ENCODE measurements around the gene NLGN1.

DNA sequence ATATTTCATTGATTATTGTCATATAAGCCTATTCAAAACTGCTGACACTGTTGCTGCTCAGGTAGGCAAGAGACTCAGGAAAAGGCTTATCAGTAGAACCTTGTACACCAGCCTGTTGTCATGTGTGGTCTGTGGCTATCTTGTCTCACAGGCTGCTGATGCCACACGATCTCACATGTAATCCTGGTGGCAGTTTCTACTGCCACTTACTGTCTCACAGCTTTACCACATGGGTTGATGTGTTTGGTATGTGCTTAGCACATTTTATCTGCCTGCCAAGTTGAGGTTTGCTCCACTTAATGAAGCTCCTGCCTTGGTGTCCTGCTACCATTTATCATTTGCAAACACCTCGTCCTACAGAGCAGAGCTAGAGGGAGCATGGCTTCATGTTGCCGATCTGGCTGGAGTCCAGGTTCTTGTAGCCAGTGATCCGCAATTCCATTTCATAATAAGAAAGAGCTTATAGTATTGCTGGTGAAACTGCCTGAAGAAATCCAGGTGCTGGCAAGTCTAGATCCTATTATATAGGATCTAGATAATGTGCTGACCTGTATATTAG, 637.9 kb downstream of the NLGN1 start:
- TF ChIP-seq, protein P1, sequence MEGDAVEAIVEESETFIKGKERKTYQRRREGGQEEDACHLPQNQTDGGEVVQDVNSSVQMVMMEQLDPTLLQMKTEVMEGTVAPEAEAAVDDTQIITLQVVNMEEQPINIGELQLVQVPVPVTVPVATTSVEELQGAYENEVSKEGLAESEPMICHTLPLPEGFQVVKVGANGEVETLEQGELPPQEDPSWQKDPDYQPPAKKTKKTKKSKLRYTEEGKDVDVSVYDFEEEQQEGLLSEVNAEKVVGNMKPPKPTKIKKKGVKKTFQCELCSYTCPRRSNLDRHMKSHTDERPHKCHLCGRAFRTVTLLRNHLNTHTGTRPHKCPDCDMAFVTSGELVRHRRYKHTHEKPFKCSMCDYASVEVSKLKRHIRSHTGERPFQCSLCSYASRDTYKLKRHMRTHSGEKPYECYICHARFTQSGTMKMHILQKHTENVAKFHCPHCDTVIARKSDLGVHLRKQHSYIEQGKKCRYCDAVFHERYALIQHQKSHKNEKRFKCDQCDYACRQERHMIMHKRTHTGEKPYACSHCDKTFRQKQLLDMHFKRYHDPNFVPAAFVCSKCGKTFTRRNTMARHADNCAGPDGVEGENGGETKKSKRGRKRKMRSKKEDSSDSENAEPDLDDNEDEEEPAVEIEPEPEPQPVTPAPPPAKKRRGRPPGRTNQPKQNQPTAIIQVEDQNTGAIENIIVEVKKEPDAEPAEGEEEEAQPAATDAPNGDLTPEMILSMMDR (IDR thresholded peaks at IDR 0.05; ENCODE audit: low read length), result no peak
- TF ChIP-seq EZH2 (IDR thresholded peaks at IDR 0.05; ENCODE audit: borderline replicate concordance, low read length), result no peak

Data from OCI-LY1 (cell line).